Uterus (tissue), 4 donors: ENCODE results near the gene ADGRD1. TPM values are rescaled to one million over a fixed set of nuclear protein-coding genes. Genes with fewer than 3 reads are reported as not detected.

Experiments used
- DNase-seq, 2 donors: peaks; one replicate each; pipeline ENCODE4 v3.0.0-alpha.2; 2019 to 2020
- H3K27ac ChIP-seq, 2 donors: fragments of 200-600 bp; sonication (generic); 1 replicate in 1 of 2; 2 replicates in 1 of 2; pipeline ENCODE4 v1.5.1; 2016 to 2018
- H3K27me3 ChIP-seq, 2 donors: fragments of 200-600 bp; sonication (generic); one replicate each; pipeline ENCODE4 v1.5.1; 2018 to 2019; ENCODE audit warnings: control low read depth in 1 of 2
- H3K36me3 ChIP-seq, 2 donors: fragments of 200-600 bp; sonication (generic); one replicate each; pipeline ENCODE4 v1.5.1; 2019; ENCODE audit warnings: control low read depth in 1 of 2
- H3K4me1 ChIP-seq, 2 donors: fragments of 200-600 bp; sonication (generic); one replicate each; pipeline ENCODE4 v1.5.1; 2018 to 2019; ENCODE audit warnings: control low read depth in 1 of 2
- H3K4me3 ChIP-seq, 2 donors: fragments of 200-600 bp; sonication (generic); 1 replicate in 1 of 2; 2 replicates in 1 of 2; pipeline ENCODE4 v1.5.1; 2018 to 2019; ENCODE audit warnings: mild to moderate bottlenecking in 1 of 2
- H3K9me3 ChIP-seq, 2 donors: fragments of 200-600 bp; sonication (generic); one replicate each; pipeline ENCODE4 v1.5.1; 2019; ENCODE audit warnings: control low read depth in 1 of 2
- CTCF ChIP-seq, 4 experiments: fragments of 200-600 bp in 2 of 4; fragments of 450-650 bp in 2 of 4; sonication (generic) in 2 of 4; IDR thresholded peaks; one replicate each; pipeline ENCODE4 v1.5.1; 2016 to 2019; ENCODE audit warnings: antibody characterized with exemption in 4 of 4, mild to moderate bottlenecking in 2 of 4, moderate library complexity in 1 of 4
- POLR2A ChIP-seq, 2 donors: fragments of 450-650 bp; IDR thresholded peaks; one replicate each; pipeline ENCODE4 v1.6.1; 2016; ENCODE audit warnings: antibody characterized with exemption in 2 of 2, mild to moderate bottlenecking in 1 of 2, moderate library complexity in 1 of 2
- intact Hi-C: fragments of 100-400 bp; cut with DNase I; formaldehyde crosslinking; loops from one replicate; pipeline ENCODE4 v1.15.1; 2023; ENCODE audit warnings: low total_unique reads
- total RNA-seq, 4 donors: library from RNA; depleted of rRNA in 3 of 4; stranded (reverse); fragments of >200 nt in 3 of 4; gene quantifications; one replicate each; pipeline versions ENCODE4 v1.1.0 to v1.2.4, GENCODE V29; 2014 to 2023
- donor health status: DM: yes; HTN: yes; CAD: no.

Gene ADGRD1
- total RNA-seq, 4 donors from 2014 or later, result 13.5 to 89.9 (median 33.7) TPM

DNA sequence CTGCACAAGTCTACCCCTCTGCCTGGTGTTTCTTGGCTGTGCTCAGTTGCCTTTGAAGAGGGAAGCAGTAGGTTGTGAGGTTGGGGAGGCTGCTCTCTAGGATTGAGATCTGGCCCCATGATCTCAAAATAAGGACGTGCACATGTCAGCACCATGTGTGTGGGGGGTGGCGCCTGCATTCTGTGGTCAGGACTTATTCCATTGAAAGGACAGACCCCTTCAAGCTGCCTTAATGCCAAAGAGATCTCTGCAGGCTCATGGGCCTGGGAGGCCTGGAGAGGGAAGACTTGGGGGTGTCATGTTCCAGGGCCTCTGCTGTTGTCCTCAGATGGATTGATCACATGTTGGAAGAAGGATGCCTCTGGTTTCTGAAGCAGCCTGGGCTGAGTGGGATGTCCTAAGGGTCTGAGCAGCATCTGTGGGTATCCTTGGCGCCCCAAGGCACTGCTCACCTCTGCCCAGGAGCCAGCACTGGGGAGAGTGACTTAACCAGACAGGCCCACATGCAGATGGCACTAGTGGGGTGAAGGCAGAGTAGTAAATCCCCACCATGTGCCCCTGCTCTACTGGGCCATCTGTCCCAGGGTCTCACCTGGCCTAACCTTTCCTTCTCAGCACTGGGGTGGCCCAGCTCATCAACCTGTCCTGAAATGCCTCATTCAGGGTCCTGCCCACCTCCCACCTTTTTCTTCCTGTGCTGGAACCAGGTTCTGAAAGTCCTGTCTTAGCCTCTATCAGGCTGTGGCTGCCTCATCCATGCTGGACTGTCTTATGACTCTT lies 118.9 kb downstream of the ADGRD1 start:
- intact Hi-C loops, result no loop called here
- TF ChIP-seq CTCF (IDR thresholded peaks at IDR 0.05), result no peak
- no peak for TF ChIP-seq POLR2A (IDR thresholded peaks at IDR 0.05)
- peaks cover 0 to 7% of the 10 kb centered on the region in 2 donors for H3K4me1 ChIP-seq
- no peaks in the 10 kb centered on the region for H3K36me3 ChIP-seq
- H3K4me3 ChIP-seq, result no peak overlapping the region
- H3K9me3 ChIP-seq, result no peaks in the 10 kb centered on the region
- H3K27ac ChIP-seq, result no peak overlapping the region
- H3K27me3 ChIP-seq, result no peaks in the 10 kb centered on the region
- DNase-seq, result peak in 1 of 2 donors; percentile 8

DNA sequence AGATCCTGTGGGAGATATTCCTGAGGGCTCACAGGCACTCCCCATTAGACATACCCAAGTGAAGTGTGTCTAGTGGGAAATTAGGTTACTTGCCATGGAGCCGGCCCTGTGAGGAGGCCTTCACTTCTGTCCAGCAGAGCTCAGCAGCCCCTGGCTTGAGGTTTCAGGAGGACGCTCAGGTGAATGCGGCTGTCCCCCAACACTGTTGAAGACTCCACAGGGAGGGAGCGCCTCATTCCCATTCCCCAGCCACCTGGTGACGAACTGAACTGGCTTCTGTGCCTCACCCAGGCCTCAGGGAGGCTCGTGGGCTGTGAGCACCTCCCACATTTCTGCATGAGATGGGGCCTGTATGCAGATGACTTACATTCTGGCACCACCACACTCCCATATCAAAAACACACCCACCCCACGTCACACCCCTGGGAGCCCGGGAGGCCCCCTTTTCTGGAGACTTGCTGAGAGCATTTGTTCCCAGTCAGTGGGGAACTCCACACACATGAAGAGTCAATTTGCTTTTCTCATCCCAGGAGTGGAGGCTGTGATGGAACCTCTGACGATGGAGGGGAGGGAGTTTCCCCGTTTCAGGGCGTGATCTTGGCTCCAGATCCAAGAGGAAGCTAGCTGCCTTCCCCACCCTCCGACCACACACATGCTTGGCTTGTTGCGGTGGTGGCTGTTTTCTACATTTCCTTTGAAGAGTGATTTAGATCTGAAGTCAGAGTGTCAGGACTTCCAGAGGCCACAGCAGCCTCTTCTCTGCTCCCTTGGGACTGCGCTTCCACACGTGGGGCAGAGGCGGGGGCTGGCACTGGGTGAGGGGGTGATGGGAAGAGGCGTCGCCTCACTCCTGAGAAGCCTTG lies 120.7 kb downstream of the ADGRD1 start:
- Histone ChIP-seq H3K4me3 (no peak overlapping the region), H3K36me3 (no peaks in the 10 kb centered on the region), H3K9me3 (no peaks in the 10 kb centered on the region), H3K27ac (no peak overlapping the region), H3K4me1 (no peaks in the 10 kb centered on the region), H3K27me3 (no peaks in the 10 kb centered on the region)
- intact Hi-C loops, result no loop called here
- no peak for TF ChIP-seq CTCF (IDR thresholded peaks at IDR 0.05)
- TF ChIP-seq POLR2A (IDR thresholded peaks at IDR 0.05), result no peak
- DNase-seq, result peak in 1 of 2 donors; percentile 36

- no peak for DNase-seq
- no peaks in the 10 kb centered on the region for H3K27me3 ChIP-seq
- TF ChIP-seq CTCF (IDR thresholded peaks at IDR 0.05) (no peak), POLR2A (IDR thresholded peaks at IDR 0.05) (no peak)
- no peaks in the 10 kb centered on the region for H3K36me3 ChIP-seq
- H3K9me3 ChIP-seq, result no peaks in the 10 kb centered on the region
- no peaks in the 10 kb centered on the region for H3K4me1 ChIP-seq
- no peak overlapping the region for H3K27ac ChIP-seq
- intact Hi-C loops, result no loop called here
- no peak overlapping the region for H3K4me3 ChIP-seq
These were observed 121.5 kb downstream of the ADGRD1 start for GRCh38 chr12:131075194-131075593.

DNA sequence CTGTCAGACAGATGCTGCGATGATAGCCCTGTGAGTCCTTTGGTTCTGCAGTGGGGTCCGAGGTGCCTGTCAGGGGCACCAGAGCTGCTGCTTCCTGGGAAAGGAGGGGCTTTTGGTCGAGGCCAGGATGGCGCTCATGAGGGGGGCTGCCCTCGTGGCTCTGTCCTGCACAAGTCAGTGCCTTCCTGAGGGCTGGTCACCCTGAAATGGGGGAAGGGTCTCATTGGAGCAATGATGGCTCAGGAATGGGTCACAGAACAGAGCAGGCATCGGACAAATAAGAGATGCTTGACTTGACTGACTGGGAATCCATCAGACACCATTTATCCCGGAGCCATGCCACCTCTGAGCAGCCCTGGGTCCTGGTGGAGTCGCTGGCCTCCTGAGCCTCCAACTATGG lies 121.9 kb downstream of the ADGRD1 start:
- Histone ChIP-seq H3K4me3 (no peak overlapping the region), H3K4me1 (no peaks in the 10 kb centered on the region), H3K9me3 (no peaks in the 10 kb centered on the region), H3K27me3 (no peaks in the 10 kb centered on the region), H3K36me3 (no peaks in the 10 kb centered on the region), H3K27ac (no peak overlapping the region)
- intact Hi-C loops, result no loop called here
- no peak for DNase-seq
- TF ChIP-seq CTCF (IDR thresholded peaks at IDR 0.05) (no peak), POLR2A (IDR thresholded peaks at IDR 0.05) (no peak)

- H3K27ac ChIP-seq, result no peak overlapping the region
- H3K4me3 ChIP-seq, result no peak overlapping the region
- H3K9me3 ChIP-seq, result no peaks in the 10 kb centered on the region
- no peaks in the 10 kb centered on the region for H3K27me3 ChIP-seq
- H3K4me1 ChIP-seq, result no peaks in the 10 kb centered on the region
- no peaks in the 10 kb centered on the region for H3K36me3 ChIP-seq
- DNase-seq, result no peak
- intact Hi-C loops, result no loop called here
- TF ChIP-seq CTCF (IDR thresholded peaks at IDR 0.05), result no peak
- TF ChIP-seq POLR2A (IDR thresholded peaks at IDR 0.05), result no peak
These were observed 122.6 kb downstream of the ADGRD1 start for GRCh38 chr12:131076296-131076695.
